Upper lobe of right lung (tissue), 1 donor: Measurements from ENCODE around the gene PAK4. TPM values are rescaled to one million over a fixed set of nuclear protein-coding genes. Genes with fewer than 3 reads are reported as not detected.

ENCODE experiments used
- ATAC-seq: fragments of 200-7000 bp; cut with Tn5 transposase; one replicate; pipeline ENCODE4 v1.9.1; 2020; ENCODE audit warnings: mild to moderate bottlenecking, moderate library complexity
- DNase-seq: peaks from one replicate; pipeline ENCODE4 v3.0.0-alpha.2; 2020
- H3K27ac ChIP-seq: fragments of 200-600 bp; one replicate; pipeline ENCODE4 v1.8.0; 2022
- H3K27me3 ChIP-seq: fragments of 200-600 bp; one replicate; pipeline ENCODE4 v1.8.0; 2022; ENCODE audit warnings: mild to moderate bottlenecking
- H3K36me3 ChIP-seq: fragments of 200-600 bp; one replicate; pipeline ENCODE4 v1.8.0; 2022
- H3K4me1 ChIP-seq: fragments of 200-600 bp; one replicate; pipeline ENCODE4 v1.8.0; 2022
- H3K4me3 ChIP-seq: fragments of 200-600 bp; one replicate; pipeline ENCODE4 v1.8.0; 2022; ENCODE audit warnings: mild to moderate bottlenecking
- H3K9me3 ChIP-seq: fragments of 200-600 bp; one replicate; pipeline ENCODE4 v1.8.0; 2022
- CTCF ChIP-seq: fragments of 200-600 bp; IDR thresholded peaks from one replicate; pipeline ENCODE4 v1.8.0; 2022; ENCODE audit warnings: antibody characterized with exemption
- intact Hi-C: fragments of 100-400 bp; cut with DNase I; formaldehyde crosslinking; loops from one replicate; pipeline ENCODE4 v1.11.0; 2022
- total RNA-seq: library from RNA; stranded (reverse); fragmentation: NEBNext Ultra II Directional; extraction: Animal tissue kit (Norgen Biotek cat#: 25700); gene quantifications from one replicate; pipeline ENCODE4 v1.2.1, GENCODE V29; 2021
- donor health status: DM: no; HTN: yes; CAD: no; lungs with severe emphysema.

Gene PAK4
- total RNA-seq, 1 donor from 2014 or later: 72.8 TPM

GRCh38 chr19:39181500-39182173, 56.1 kb downstream of the PAK4 start:
- TF ChIP-seq CTCF: no peak
- Histone ChIP-seq H3K9me3 (no peaks in the 10 kb centered on the region), H3K27ac (no peak overlapping the region), H3K27me3 (no peaks in the 10 kb centered on the region), H3K36me3 (peaks cover 24% of the 10 kb centered on the region), H3K4me3 (no peak overlapping the region), H3K4me1 (no peaks in the 10 kb centered on the region)
- intact Hi-C loops: no loop called here
- ATAC-seq (peak; percentile 25), DNase-seq (no peak)

- Histone ChIP-seq H3K36me3 (peaks cover 19% of the 10 kb centered on the region), H3K9me3 (no peaks in the 10 kb centered on the region), H3K27me3 (no peaks in the 10 kb centered on the region), H3K27ac (no peak overlapping the region), H3K4me3 (no peak overlapping the region), H3K4me1 (peaks cover 2% of the 10 kb centered on the region)
- no peak for DNase-seq
- ATAC-seq: peak; percentile 51
- TF ChIP-seq CTCF: no peak
- intact Hi-C loops: no loop called here
Measured at GRCh38 chr19:39182174-39182505, 56.6 kb downstream of the PAK4 start.

- H3K4me1 ChIP-seq: peaks cover 3% of the 10 kb centered on the region
- no peak overlapping the region for H3K4me3 ChIP-seq
- intact Hi-C loops: no loop called here
- peaks cover 9% of the 10 kb centered on the region for H3K36me3 ChIP-seq
- DNase-seq (no peak), ATAC-seq (no peak)
- TF ChIP-seq CTCF: no peak
- H3K27ac ChIP-seq: no peak overlapping the region
- H3K9me3 ChIP-seq: no peaks in the 10 kb centered on the region
- no peaks in the 10 kb centered on the region for H3K27me3 ChIP-seq
Measured at GRCh38 chr19:39183104-39183503, 57.5 kb downstream of the PAK4 start.

- ATAC-seq: no peak
- TF ChIP-seq CTCF: no peak
- intact Hi-C loops: loop anchor here (5.0 kb wide), 1 partner anchor 64 kb away; no protein-coding TSS in a partner anchor
Measured at GRCh38 chr19:39186391-39186790, 60.8 kb downstream of the PAK4 start.

GRCh38 chr19:39187552-39187943, 62.0 kb downstream of the PAK4 start:
- no peak for DNase-seq

More at GRCh38 chr19:39186391-39186790, 60.8 kb downstream of the PAK4 start:
- H3K27ac ChIP-seq: no peak overlapping the region
- H3K36me3 ChIP-seq: no peaks in the 10 kb centered on the region
- H3K27me3 ChIP-seq: peaks cover 8% of the 10 kb centered on the region
- H3K9me3 ChIP-seq: no peaks in the 10 kb centered on the region
- no peak overlapping the region for H3K4me3 ChIP-seq
- H3K4me1 ChIP-seq: peaks cover 3% of the 10 kb centered on the region
- DNase-seq: no peak

More at GRCh38 chr19:39187552-39187943, 62.0 kb downstream of the PAK4 start:
- peaks cover 8% of the 10 kb centered on the region for H3K27me3 ChIP-seq
- ATAC-seq: peak; percentile 20
- no peak overlapping the region for H3K27ac ChIP-seq
- TF ChIP-seq CTCF: no peak
- no peaks in the 10 kb centered on the region for H3K9me3 ChIP-seq
- peaks cover 3% of the 10 kb centered on the region for H3K4me1 ChIP-seq
- intact Hi-C loops: loop anchor here (5.0 kb wide), 1 partner anchor 65 kb away; no protein-coding TSS in a partner anchor
- H3K4me3 ChIP-seq: no peak overlapping the region
- no peaks in the 10 kb centered on the region for H3K36me3 ChIP-seq
